GM23338 (cell line): ENCODE data around the gene ING3. TPM values are rescaled to one million over a fixed set of nuclear protein-coding genes. Genes with fewer than 3 reads are reported as not detected.

Experiments
- ATAC-seq: fragments of 200-7000 bp; cut with Tn5 transposase; 3 replicates; pipeline ENCODE4 v1.9.1; 2020
- DNase-seq: peaks from one replicate; pipeline ENCODE4 v3.0.0-alpha.2; 2015; ENCODE audit warnings: low spot score
- H2AFZ ChIP-seq: fragments of 200-600 bp; sonication (generic); 2 replicates; pipeline ENCODE4 v1.8.0; 2016; ENCODE audit warnings: antibody characterized with exemption, mild to moderate bottlenecking, moderate library complexity
- H3F3A ChIP-seq: fragments of 200-600 bp; sonication (generic); replicated peaks from 2 replicates; pipeline ENCODE4 v1.8.0; 2017; ENCODE audit warnings: antibody characterized with exemption, mixed run types, low read depth
- H3K27ac ChIP-seq: fragments of 200-600 bp; sonication (generic); 2 replicates; pipeline ENCODE4 v1.6.1; 2016; ENCODE audit warnings: low read depth
- H3K27me3 ChIP-seq: fragments of 200-600 bp; sonication (generic); 2 replicates; pipeline ENCODE4 v1.8.0; 2016; ENCODE audit warnings: mild to moderate bottlenecking, mixed run types, moderate library complexity; ENCODE audit not compliant: insufficient read depth
- H3K36me3 ChIP-seq: fragments of 200-600 bp; sonication (generic); 2 replicates; pipeline ENCODE4 v1.8.0; 2016; ENCODE audit warnings: mild to moderate bottlenecking; ENCODE audit not compliant: insufficient read depth
- H3K4me1 ChIP-seq: fragments of 200-600 bp; sonication (generic); 2 replicates; pipeline ENCODE4 v1.8.0; 2016; ENCODE audit warnings: mild to moderate bottlenecking, moderate library complexity; ENCODE audit not compliant: insufficient read depth
- H3K4me2 ChIP-seq: fragments of 200-600 bp; sonication (generic); 2 replicates; pipeline ENCODE4 v1.7.1; 2017; ENCODE audit warnings: mixed run types
- H3K4me3 ChIP-seq: fragments of 200-600 bp; sonication (generic); 2 replicates; pipeline ENCODE4 v1.6.1; 2016; ENCODE audit warnings: mixed run types
- H3K79me2 ChIP-seq: fragments of 200-600 bp; sonication (generic); replicated peaks from 2 replicates; pipeline ENCODE4 v1.8.0; 2017; ENCODE audit warnings: mild to moderate bottlenecking; ENCODE audit not compliant: insufficient read depth
- H3K9me2 ChIP-seq: fragments of 200-600 bp; sonication (generic); 2 replicates; pipeline ENCODE4 v1.8.0; 2017; ENCODE audit not compliant: insufficient read depth
- H4K20me1 ChIP-seq: fragments of 200-600 bp; sonication (generic); replicated peaks from 2 replicates; pipeline ENCODE4 v1.8.0; 2017; ENCODE audit warnings: mild to moderate bottlenecking; ENCODE audit not compliant: insufficient read depth
- H3K27ac Mint-ChIP-seq: 2 replicates; pipeline ENCODE4 v1.8.0; 2020; ENCODE audit warnings: inconsistent platforms, mild to moderate bottlenecking, moderate library complexity, mixed read lengths
- H3K27me3 Mint-ChIP-seq: 3 replicates; pipeline ENCODE4 v1.8.0; 2022; ENCODE audit warnings: low read depth, mild to moderate bottlenecking, moderate library complexity, mixed read lengths, inconsistent platforms; ENCODE audit not compliant: insufficient read depth, poor library complexity
- H3K36me3 Mint-ChIP-seq: 3 replicates; pipeline ENCODE4 v1.8.0; 2021; ENCODE audit warnings: low read depth, mild to moderate bottlenecking, inconsistent platforms, moderate library complexity, mixed read lengths
- H3K4me1 Mint-ChIP-seq: 3 replicates; pipeline ENCODE4 v1.8.0; 2020; ENCODE audit warnings: mild to moderate bottlenecking, inconsistent platforms, mixed read lengths
- H3K4me3 Mint-ChIP-seq: 3 replicates; pipeline ENCODE4 v1.8.0; 2021; ENCODE audit warnings: moderate library complexity, mild to moderate bottlenecking, inconsistent platforms, mixed read lengths
- H3K9me3 Mint-ChIP-seq: 3 replicates; pipeline ENCODE4 v1.8.0; 2020; ENCODE audit warnings: moderate library complexity, mild to moderate bottlenecking, inconsistent platforms, mixed read lengths
- CREB1 ChIP-seq: fragments of 250-450 bp; sonication (Bioruptor Pico); IDR thresholded peaks from 2 replicates; pipeline ENCODE4 v1.5.0; 2020; ENCODE audit warnings: low read depth, mild to moderate bottlenecking, moderate library complexity
- JUNB ChIP-seq: IDR thresholded peaks from one replicate; pipeline ENCODE4 v1.6.1; 2016; ENCODE audit warnings: antibody characterized with exemption; ENCODE audit not compliant: unreplicated experiment
- POLR2AphosphoS5 ChIP-seq: IDR thresholded peaks from 2 replicates; pipeline ENCODE4 v1.6.1; 2016; ENCODE audit warnings: antibody characterized with exemption, low read depth
- ZNF114 ChIP-seq: fragments of 250-450 bp; sonication (Bioruptor Pico); IDR thresholded peaks from 2 replicates; pipeline ENCODE4 v1.5.0; 2020; ENCODE audit warnings: mild to moderate bottlenecking, moderate library complexity
- ZNF331 ChIP-seq: fragments of 250-450 bp; sonication (Bioruptor Pico); IDR thresholded peaks from 2 replicates; pipeline ENCODE4 v1.5.0; 2020; ENCODE audit warnings: low read depth, mild to moderate bottlenecking, moderate library complexity
- polyA plus RNA-seq: library from polyadenylated mRNA; unstranded; fragments of >200 nt; fragmentation: Nextera tagmentation; extraction: Ambion mirVana; gene quantifications from 2 replicates; pipeline ENCODE4 v1.2.1, GENCODE V29; 2016
- total RNA-seq: library from RNA; depleted of rRNA; stranded (reverse); fragments of >200 nt; shearing (Covaris generic); gene quantifications from 2 replicates; pipeline ENCODE4 v1.2.3, GENCODE V29; 2014
- TF ChIP-seq, protein P1 (sequence below): fragments of 250-450 bp; sonication (Bioruptor Pico); IDR thresholded peaks from 2 replicates; pipeline ENCODE4 v1.5.0; 2020; ENCODE audit warnings: mild to moderate bottlenecking, moderate library complexity
- TF ChIP-seq, protein P2 (sequence below): IDR thresholded peaks from one replicate; pipeline ENCODE4 v1.6.1; 2018; ENCODE audit warnings: antibody characterized with exemption; ENCODE audit not compliant: unreplicated experiment
- TF ChIP-seq, protein P3 (sequence below), 2 experiments: fragments of 200-600 bp in 1 of 2; sonication (generic) in 1 of 2; conservative IDR thresholded peaks; 2 replicates each; pipeline versions ENCODE4 v1.5.1 to v1.6.1; 2016 to 2017; ENCODE audit warnings: antibody characterized with exemption in 2 of 2, low read depth in 2 of 2, mild to moderate bottlenecking in 2 of 2, moderate library complexity in 1 of 2

ING3 gene
- total and polyA plus RNA-seq, 2 experiments from 2014 or later: 17.8 to 26.2 TPM

DNA sequence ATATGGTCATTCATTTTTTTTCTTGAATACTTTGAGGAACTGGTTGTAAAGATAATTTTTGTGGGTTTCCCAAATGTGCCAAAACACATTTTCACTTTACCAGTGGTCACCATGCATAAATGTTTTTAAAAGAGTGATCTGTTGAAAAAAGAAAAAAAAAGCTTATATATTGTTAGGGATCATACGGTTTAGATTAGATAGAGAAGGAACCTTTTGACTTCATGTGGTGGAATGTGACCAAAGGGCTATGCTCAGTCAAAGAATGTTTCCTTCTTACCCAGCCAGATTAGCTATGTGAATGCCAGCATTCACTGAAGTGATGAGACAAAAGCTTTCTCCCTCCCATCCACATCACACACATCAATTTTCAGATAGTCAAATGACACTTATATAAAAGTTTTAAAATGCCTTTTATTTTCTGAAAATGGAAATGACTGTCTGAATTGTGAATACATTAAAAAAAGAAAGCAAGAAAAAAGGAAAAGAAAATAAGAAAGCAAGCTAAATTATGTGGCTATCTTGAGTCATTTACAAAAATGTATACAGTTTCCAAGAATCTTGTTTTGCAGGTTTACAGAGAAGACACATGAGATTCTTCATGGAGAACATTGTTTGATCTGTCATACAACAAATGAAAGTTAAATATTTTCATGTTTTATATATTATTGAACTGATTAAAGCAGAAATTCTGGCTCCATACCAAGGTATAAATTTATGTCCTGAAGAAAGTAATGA is 29.4 kb downstream of the ING3 start (continued):
- TF ChIP-seq, protein P1, sequence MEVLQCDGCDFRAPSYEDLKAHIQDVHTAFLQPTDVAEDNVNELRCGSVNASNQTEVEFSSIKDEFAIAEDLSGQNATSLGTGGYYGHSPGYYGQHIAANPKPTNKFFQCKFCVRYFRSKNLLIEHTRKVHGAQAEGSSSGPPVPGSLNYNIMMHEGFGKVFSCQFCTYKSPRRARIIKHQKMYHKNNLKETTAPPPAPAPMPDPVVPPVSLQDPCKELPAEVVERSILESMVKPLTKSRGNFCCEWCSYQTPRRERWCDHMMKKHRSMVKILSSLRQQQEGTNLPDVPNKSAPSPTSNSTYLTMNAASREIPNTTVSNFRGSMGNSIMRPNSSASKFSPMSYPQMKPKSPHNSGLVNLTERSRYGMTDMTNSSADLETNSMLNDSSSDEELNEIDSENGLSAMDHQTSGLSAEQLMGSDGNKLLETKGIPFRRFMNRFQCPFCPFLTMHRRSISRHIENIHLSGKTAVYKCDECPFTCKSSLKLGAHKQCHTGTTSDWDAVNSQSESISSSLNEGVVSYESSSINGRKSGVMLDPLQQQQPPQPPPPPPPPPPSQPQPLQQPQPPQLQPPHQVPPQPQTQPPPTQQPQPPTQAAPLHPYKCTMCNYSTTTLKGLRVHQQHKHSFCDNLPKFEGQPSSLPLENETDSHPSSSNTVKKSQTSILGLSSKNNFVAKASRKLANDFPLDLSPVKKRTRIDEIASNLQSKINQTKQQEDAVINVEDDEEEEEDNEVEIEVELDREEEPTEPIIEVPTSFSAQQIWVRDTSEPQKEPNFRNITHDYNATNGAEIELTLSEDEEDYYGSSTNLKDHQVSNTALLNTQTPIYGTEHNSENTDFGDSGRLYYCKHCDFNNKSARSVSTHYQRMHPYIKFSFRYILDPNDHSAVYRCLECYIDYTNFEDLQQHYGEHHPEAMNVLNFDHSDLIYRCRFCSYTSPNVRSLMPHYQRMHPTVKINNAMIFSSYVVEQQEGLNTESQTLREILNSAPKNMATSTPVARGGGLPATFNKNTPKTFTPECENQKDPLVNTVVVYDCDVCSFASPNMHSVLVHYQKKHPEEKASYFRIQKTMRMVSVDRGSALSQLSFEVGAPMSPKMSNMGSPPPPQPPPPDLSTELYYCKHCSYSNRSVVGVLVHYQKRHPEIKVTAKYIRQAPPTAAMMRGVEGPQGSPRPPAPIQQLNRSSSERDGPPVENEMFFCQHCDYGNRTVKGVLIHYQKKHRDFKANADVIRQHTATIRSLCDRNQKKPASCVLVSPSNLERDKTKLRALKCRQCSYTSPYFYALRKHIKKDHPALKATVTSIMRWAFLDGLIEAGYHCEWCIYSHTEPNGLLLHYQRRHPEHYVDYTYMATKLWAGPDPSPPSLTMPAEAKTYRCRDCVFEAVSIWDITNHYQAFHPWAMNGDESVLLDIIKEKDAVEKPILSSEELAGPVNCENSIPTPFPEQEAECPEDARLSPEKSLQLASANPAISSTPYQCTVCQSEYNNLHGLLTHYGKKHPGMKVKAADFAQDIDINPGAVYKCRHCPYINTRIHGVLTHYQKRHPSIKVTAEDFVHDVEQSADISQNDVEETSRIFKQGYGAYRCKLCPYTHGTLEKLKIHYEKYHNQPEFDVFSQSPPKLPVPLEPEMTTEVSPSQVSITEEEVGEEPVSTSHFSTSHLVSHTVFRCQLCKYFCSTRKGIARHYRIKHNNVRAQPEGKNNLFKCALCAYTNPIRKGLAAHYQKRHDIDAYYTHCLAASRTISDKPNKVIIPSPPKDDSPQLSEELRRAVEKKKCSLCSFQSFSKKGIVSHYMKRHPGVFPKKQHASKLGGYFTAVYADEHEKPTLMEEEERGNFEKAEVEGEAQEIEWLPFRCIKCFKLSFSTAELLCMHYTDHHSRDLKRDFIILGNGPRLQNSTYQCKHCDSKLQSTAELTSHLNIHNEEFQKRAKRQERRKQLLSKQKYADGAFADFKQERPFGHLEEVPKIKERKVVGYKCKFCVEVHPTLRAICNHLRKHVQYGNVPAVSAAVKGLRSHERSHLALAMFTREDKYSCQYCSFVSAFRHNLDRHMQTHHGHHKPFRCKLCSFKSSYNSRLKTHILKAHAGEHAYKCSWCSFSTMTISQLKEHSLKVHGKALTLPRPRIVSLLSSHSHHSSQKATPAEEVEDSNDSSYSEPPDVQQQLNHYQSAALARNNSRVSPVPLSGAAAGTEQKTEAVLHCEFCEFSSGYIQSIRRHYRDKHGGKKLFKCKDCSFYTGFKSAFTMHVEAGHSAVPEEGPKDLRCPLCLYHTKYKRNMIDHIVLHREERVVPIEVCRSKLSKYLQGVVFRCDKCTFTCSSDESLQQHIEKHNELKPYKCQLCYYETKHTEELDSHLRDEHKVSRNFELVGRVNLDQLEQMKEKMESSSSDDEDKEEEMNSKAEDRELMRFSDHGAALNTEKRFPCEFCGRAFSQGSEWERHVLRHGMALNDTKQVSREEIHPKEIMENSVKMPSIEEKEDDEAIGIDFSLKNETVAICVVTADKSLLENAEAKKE (CRISPR knock-in tag): no peak
- TF ChIP-seq ZNF331 (CRISPR knock-in tag) (no peak), POLR2AphosphoS5 (no peak)

DNA sequence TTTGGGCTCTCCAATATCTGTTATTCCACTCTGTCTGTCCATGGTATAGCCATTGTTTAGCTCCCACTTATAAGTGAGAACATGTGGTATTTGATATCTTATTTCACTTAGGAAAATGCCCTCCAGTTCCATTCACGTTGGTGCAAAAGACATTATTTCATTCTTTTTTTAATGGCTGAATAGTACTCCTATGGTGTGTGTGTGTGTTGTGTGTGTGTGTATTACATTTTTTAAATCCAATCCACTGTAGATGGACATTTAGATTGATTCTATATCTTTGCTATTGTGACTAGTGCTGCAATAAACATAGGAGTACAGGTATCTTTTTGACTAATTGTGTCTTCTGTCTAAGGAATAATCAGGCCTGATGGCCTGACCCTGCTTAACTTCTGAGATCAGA is 30.5 kb downstream of the ING3 start:
- H3K4me2 ChIP-seq: no peak overlapping the region
- no peaks in the 10 kb centered on the region for H3F3A ChIP-seq
- H3K9me2 ChIP-seq: no peaks in the 10 kb centered on the region
- H2AFZ ChIP-seq: no peak overlapping the region
- H3K27me3 ChIP-seq: no peaks in the 10 kb centered on the region
- Mint-ChIP-seq H3K27ac (no peak overlapping the region), H3K36me3 (no peaks in the 10 kb centered on the region), H3K4me3 (no peak overlapping the region), H3K27me3 (no peaks in the 10 kb centered on the region), H3K4me1 (peaks cover 4% of the 10 kb centered on the region; the same call in 1 of the 3 replicates), H3K9me3 (no peaks in the 10 kb centered on the region; the same call in 2 of the 3 replicates)
- H3K36me3 ChIP-seq: no peaks in the 10 kb centered on the region
- no peaks in the 10 kb centered on the region for H3K79me2 ChIP-seq
- 0 out of 2 replicates have a peak, but pooled peaks cover 2% of the 10 kb centered on the region for H4K20me1 ChIP-seq
- DNase-seq (no peak), ATAC-seq (no peak)
- H3K4me3 ChIP-seq: no peak overlapping the region
- no peaks in the 10 kb centered on the region for H3K4me1 ChIP-seq
- H3K27ac ChIP-seq: no peak overlapping the region
- no peak for TF ChIP-seq CREB1 (CRISPR knock-in tag)
- TF ChIP-seq, protein P2, sequence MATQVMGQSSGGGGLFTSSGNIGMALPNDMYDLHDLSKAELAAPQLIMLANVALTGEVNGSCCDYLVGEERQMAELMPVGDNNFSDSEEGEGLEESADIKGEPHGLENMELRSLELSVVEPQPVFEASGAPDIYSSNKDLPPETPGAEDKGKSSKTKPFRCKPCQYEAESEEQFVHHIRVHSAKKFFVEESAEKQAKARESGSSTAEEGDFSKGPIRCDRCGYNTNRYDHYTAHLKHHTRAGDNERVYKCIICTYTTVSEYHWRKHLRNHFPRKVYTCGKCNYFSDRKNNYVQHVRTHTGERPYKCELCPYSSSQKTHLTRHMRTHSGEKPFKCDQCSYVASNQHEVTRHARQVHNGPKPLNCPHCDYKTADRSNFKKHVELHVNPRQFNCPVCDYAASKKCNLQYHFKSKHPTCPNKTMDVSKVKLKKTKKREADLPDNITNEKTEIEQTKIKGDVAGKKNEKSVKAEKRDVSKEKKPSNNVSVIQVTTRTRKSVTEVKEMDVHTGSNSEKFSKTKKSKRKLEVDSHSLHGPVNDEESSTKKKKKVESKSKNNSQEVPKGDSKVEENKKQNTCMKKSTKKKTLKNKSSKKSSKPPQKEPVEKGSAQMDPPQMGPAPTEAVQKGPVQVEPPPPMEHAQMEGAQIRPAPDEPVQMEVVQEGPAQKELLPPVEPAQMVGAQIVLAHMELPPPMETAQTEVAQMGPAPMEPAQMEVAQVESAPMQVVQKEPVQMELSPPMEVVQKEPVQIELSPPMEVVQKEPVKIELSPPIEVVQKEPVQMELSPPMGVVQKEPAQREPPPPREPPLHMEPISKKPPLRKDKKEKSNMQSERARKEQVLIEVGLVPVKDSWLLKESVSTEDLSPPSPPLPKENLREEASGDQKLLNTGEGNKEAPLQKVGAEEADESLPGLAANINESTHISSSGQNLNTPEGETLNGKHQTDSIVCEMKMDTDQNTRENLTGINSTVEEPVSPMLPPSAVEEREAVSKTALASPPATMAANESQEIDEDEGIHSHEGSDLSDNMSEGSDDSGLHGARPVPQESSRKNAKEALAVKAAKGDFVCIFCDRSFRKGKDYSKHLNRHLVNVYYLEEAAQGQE: no peak
- no peak for TF ChIP-seq ZNF114 (CRISPR knock-in tag)
- no peak for TF ChIP-seq ZNF331 (CRISPR knock-in tag)
- no peak for TF ChIP-seq POLR2AphosphoS5
- TF ChIP-seq, protein P3, sequence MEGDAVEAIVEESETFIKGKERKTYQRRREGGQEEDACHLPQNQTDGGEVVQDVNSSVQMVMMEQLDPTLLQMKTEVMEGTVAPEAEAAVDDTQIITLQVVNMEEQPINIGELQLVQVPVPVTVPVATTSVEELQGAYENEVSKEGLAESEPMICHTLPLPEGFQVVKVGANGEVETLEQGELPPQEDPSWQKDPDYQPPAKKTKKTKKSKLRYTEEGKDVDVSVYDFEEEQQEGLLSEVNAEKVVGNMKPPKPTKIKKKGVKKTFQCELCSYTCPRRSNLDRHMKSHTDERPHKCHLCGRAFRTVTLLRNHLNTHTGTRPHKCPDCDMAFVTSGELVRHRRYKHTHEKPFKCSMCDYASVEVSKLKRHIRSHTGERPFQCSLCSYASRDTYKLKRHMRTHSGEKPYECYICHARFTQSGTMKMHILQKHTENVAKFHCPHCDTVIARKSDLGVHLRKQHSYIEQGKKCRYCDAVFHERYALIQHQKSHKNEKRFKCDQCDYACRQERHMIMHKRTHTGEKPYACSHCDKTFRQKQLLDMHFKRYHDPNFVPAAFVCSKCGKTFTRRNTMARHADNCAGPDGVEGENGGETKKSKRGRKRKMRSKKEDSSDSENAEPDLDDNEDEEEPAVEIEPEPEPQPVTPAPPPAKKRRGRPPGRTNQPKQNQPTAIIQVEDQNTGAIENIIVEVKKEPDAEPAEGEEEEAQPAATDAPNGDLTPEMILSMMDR (conservative IDR thresholded peaks at IDR 0.05; ENCODE audit: low read depth in 2 of 2): no peak
- no peak for TF ChIP-seq JUNB
